HL-60 (cell line): ENCODE measurements around the gene PWWP2B.

ENCODE experiments used
- CTCF ChIP-seq: IDR thresholded peaks from one replicate; pipeline ENCODE4 v1.5.1; 2011; ENCODE audit warnings: low read length, control low read depth, inconsistent platforms; ENCODE audit not compliant: insufficient read depth
- POLR2AphosphoS5 ChIP-seq: IDR thresholded peaks from 2 replicates; pipeline ENCODE4 v1.6.1; 2012; ENCODE audit warnings: low read depth

- TF ChIP-seq CTCF (no peak), POLR2AphosphoS5 (no peak)
Observed at GRCh38 chr10:132454296-132455198, 57.5 kb downstream of the PWWP2B start.
